Stimulated activated CD4-positive, alpha-beta T cell treated with anti-CD3 and anti-CD28 coated beads, TNF-alpha, amount 100 ng/mL, for 1 hour (primary cell): ENCODE measurements around the gene FERD3L.

Experiments
- DNase-seq, 3 donors: peaks; one replicate each; pipeline ENCODE4 v3.0.0-alpha.2; 2020; ENCODE audit warnings: low read depth in 3 of 3, low spot score in 1 of 3

FERD3L gene

GRCh38 chr7:19101472-19101871 is 43.7 kb downstream of the FERD3L start:
- no peak for DNase-seq

GRCh38 chr7:19099924-19100323 is 45.3 kb downstream of the FERD3L start:
- no peak for DNase-seq

GRCh38 chr7:19099194-19099593 is 46.0 kb downstream of the FERD3L start:
- no peak for DNase-seq

GRCh38 chr7:19098510-19098909 is 46.7 kb downstream of the FERD3L start:
- DNase-seq, result no peak

- DNase-seq, result no peak
These were observed 47.8 kb downstream of the FERD3L start for GRCh38 chr7:19097165-19098055.

- DNase-seq, result no peak
These were observed 49.8 kb downstream of the FERD3L start for GRCh38 chr7:19095353-19095860.
